B cell (primary cell): ENCODE measurements around the gene CIC. TPM values are rescaled to one million over a fixed set of nuclear protein-coding genes. Genes with fewer than 3 reads are reported as not detected.
A peak's percentile ranks its signal among the peaks of the same experiment; 100 is the strongest.

Source experiments
- ATAC-seq: fragments of 200-7000 bp; cut with Tn5 transposase; one replicate; pipeline ENCODE4 v1.10.0; 2021; ENCODE audit warnings: low read depth, mild to moderate bottlenecking, moderate number of reproducible peaks, moderate library complexity
- CTCF ChIA-PET: fragments of 350-600 bp; sonication (Branson Sonifier 250); formaldehyde crosslinking; loops from one replicate; lab custom pipeline; 2021; ENCODE audit warnings: antibody characterized with exemption, inconsistent platforms; lab: Charles Lee
- POLR2A ChIA-PET: fragments of 350-600 bp; sonication (Branson Sonifier 250); formaldehyde crosslinking; loops from one replicate; lab custom pipeline; 2021; ENCODE audit warnings: antibody characterized with exemption; lab: Charles Lee
- DNase-seq: peaks from one replicate; pipeline ENCODE4 v3.0.0; 2013
- H2AFZ ChIP-seq: 2 replicates; pipeline ENCODE4 v1.6.1; 2012; ENCODE audit warnings: mild to moderate bottlenecking, low read depth, low read length; ENCODE audit not compliant: insufficient read depth, poor library complexity, severe bottlenecking
- H3K27ac ChIP-seq, 2 donors: 1 replicate in 1 of 2; 2 replicates in 1 of 2; pipeline ENCODE4 v1.5.1; 2012 to 2013; ENCODE audit warnings: low read length in 2 of 2, mild to moderate bottlenecking in 2 of 2, moderate library complexity in 1 of 2
- H3K27me3 ChIP-seq, 4 experiments: fragments of 200-600 bp in 1 of 4; sonication (generic) in 1 of 4; replicated peaks in 1 of 4; 1 replicate in 2 of 4; 2 replicates in 2 of 4; pipeline versions ENCODE4 v1.6.1 to v1.7.0; 2013 to 2016; ENCODE audit warnings: low read length in 3 of 4, mild to moderate bottlenecking in 2 of 4, mixed read lengths in 1 of 4, moderate library complexity in 1 of 4; ENCODE audit not compliant: insufficient read depth in 4 of 4, control insufficient read depth in 3 of 4; ENCODE audit errors: control extremely low read depth in 1 of 4
- H3K36me3 ChIP-seq, 2 experiments: replicated peaks in 1 of 2; 1 replicate in 1 of 2; 2 replicates in 1 of 2; pipeline versions ENCODE4 v1.6.1 to v1.7.1; 2013; ENCODE audit warnings: low read length in 1 of 2; ENCODE audit not compliant: insufficient read depth in 2 of 2, control insufficient read depth in 1 of 2; ENCODE audit errors: control extremely low read depth in 1 of 2, extremely low read depth in 1 of 2
- H3K4me1 ChIP-seq, 2 donors: fragments of 200-600 bp in 1 of 2; sonication (generic) in 1 of 2; 1 replicate in 1 of 2; 2 replicates in 1 of 2; pipeline versions ENCODE4 v1.5.1 to v1.6.1; 2013 to 2017; ENCODE audit warnings: low read length in 2 of 2; ENCODE audit not compliant: control insufficient read depth in 2 of 2, insufficient read depth in 2 of 2
- H3K4me2 ChIP-seq: replicated peaks from 2 replicates; pipeline ENCODE3; 2012; ENCODE audit warnings: mild to moderate bottlenecking, low read depth, low read length; ENCODE audit not compliant: poor library complexity, severe bottlenecking
- H3K4me3 ChIP-seq, 5 experiments: fragments of 200-600 bp in 1 of 5; sonication (generic) in 1 of 5; 1 replicate in 3 of 5; 2 replicates in 2 of 5; pipeline versions ENCODE4 v1.5.1 to v1.7.0; 2011 to 2016; ENCODE audit warnings: low read length in 4 of 5, mild to moderate bottlenecking in 4 of 5, low read depth in 2 of 5, control low read depth in 1 of 5, moderate library complexity in 1 of 5; ENCODE audit not compliant: insufficient read depth in 1 of 5; ENCODE audit errors: control extremely low read depth in 1 of 5, extremely low read depth in 1 of 5
- H3K79me2 ChIP-seq: fragments of 200-600 bp; sonication (generic); one replicate; pipeline ENCODE4 v1.6.0; 2016; ENCODE audit warnings: low read length; ENCODE audit not compliant: control insufficient read depth, insufficient read depth
- H3K9ac ChIP-seq: fragments of 200-600 bp; sonication (generic); 2 replicates; pipeline ENCODE4 v1.6.1; 2017; ENCODE audit warnings: mild to moderate bottlenecking, low read length, moderate library complexity
- H3K9me3 ChIP-seq, 3 donors: one replicate each; pipeline versions ENCODE4 v1.6.1 to v1.7.1; 2013; ENCODE audit warnings: low read length in 2 of 3; ENCODE audit not compliant: control insufficient read depth in 2 of 3, insufficient read depth in 1 of 3; ENCODE audit errors: control extremely low read depth in 1 of 3
- H4K20me1 ChIP-seq: 2 replicates; pipeline ENCODE4 v1.6.0; 2012; ENCODE audit warnings: mild to moderate bottlenecking, low read length; ENCODE audit not compliant: insufficient read depth, control insufficient read depth, poor library complexity, severe bottlenecking
- H3K27ac Mint-ChIP-seq: one replicate; pipeline ENCODE4 v1.8.0; 2021; ENCODE audit warnings: mixed read lengths
- H3K27me3 Mint-ChIP-seq: one replicate; pipeline ENCODE4 v1.8.0; 2021; ENCODE audit warnings: mixed read lengths
- H3K4me1 Mint-ChIP-seq: one replicate; pipeline ENCODE4 v1.8.0; 2021; ENCODE audit warnings: mixed read lengths
- H3K4me3 Mint-ChIP-seq: one replicate; pipeline ENCODE4 v1.8.0; 2021; ENCODE audit warnings: mixed read lengths
- H3K9me3 Mint-ChIP-seq: one replicate; pipeline ENCODE4 v1.8.0; 2022; ENCODE audit warnings: mixed read lengths; ENCODE audit not compliant: insufficient read depth
- EZH2 ChIP-seq: IDR thresholded peaks from 2 replicates; pipeline ENCODE4 v1.6.1; 2012; ENCODE audit warnings: borderline replicate concordance, low read depth, mild to moderate bottlenecking, moderate library complexity, low read length; ENCODE audit not compliant: insufficient read depth, poor library complexity, severe bottlenecking
- WGBS: methylation state at CpG from one replicate; pipeline ENCODE4 v1.1.5; 2013; ENCODE audit warnings: missing lambda C conversion rate; ENCODE audit not compliant: insufficient coverage; 5-methylcytosine and 5-hydroxymethylcytosine counted together
- intact Hi-C: fragments of 100-400 bp; cut with micrococcal nuclease; formaldehyde crosslinking; loops from one replicate; pipeline ENCODE4 v1.10.0; 2022
- polyA plus RNA-seq: library from polyadenylated mRNA; depleted of rRNA; stranded (reverse); fragments of >200 nt; gene quantifications from 2 replicates; pipeline ENCODE4 v1.2.3, GENCODE V29; 2012
- total RNA-seq, 2 donors: library from RNA; stranded (reverse); fragments of 120-200 nt in 1 of 2; gene quantifications; 1 replicate in 1 of 2; 2 replicates in 1 of 2; pipeline versions ENCODE4 v1.2.3 to v1.2.4, GENCODE V29; 2013 to 2022
- TF ChIP-seq, protein P1 (sequence below): fragments of 200-600 bp; IDR thresholded peaks from one replicate; pipeline ENCODE4 v1.8.0; 2022; ENCODE audit warnings: antibody characterized with exemption, mild to moderate bottlenecking

CIC gene
- total and polyA plus RNA-seq, 2 donors (not counting 1 experiment from before 2014, with no cell fraction given) = 75.7 to 119 TPM

DNA sequence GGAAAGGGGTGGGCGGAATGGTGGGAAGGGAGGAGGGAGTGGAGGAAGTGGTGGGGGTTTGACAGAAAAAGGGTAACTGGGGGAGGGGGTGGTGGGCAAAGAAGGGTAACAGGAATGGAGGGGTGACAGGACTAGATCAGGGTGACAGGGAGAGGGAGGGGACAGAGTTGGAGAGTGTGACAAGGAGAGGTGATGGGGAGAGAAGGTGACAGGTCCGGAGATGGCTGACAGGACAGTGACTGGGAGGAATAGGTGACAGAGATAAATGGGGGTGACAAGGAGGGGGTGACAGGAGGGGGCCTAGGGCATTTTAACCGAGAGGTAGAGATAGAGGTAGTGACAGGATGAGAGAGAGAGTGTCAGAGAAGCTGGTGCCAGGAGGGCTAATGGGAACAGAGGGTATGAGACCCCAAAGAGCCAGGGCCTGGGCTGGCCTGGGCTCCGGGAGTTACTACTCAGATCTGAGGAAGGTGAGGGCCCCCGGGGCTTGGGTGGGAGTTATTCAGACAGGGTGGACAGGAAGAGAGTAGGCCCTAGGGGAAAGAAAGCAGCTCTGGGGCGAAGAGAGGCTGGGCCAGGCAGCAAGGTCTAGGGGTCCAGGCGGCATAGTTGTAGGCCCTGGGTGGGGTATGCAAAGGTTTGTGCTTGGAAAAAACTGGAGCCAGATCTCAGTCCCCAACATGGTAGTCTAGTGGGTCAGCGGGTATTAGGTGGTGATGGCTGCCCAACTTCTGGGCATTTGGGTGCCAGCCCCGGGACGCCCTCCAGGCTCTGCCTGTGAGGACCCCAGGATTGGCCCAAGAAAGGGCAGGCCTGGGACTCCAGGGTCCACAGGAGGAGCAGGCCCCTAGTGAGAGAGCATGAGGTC lies 660 bp downstream of the CIC start:
- H3K4me2 ChIP-seq = peak overlapping the region; percentile 92
- H3K27ac ChIP-seq = peak overlapping the region; percentile 89 to 93
- H3K4me1 Mint-ChIP-seq = peaks cover 28% of the 10 kb centered on the region
- peaks cover 26 to 32% of the 10 kb centered on the region in 2 donors for H3K4me1 ChIP-seq
- DNase-seq = peak; percentile 46
- no peaks in the 10 kb centered on the region for H3K9me3 Mint-ChIP-seq
- H3K27ac Mint-ChIP-seq = peak overlapping the region; percentile 96
- peak overlapping the region; percentile 88 for H3K4me3 Mint-ChIP-seq
- no peaks in the 10 kb centered on the region for H3K27me3 Mint-ChIP-seq
- H3K36me3 ChIP-seq = peaks cover 0 to 27% of the 10 kb centered on the region in 2 experiments
- no peaks in the 10 kb centered on the region for H3K9me3 ChIP-seq
- H2AFZ ChIP-seq = peak overlapping the region; percentile 50
- H3K79me2 ChIP-seq = peaks cover 53% of the 10 kb centered on the region
- intact Hi-C loops = loop anchor here (1.0 kb wide), 2 partner anchors 11 to 49 kb away; partner anchors contain the start of gene ZNF526
- WGBS = 26% methylated on average over 10 of the region's 10 CpGs
- no peak for ATAC-seq
- ChIA-PET POLR2A (interaction anchor here (0.6 to 2.6 kb wide), 12 partner anchors 10 to 1007 kb away, joined by 3 to 21 read pairs (median 5); partner anchors contain the start of genes ERF, PAFAH1B3 and POU2F2), CTCF (interaction anchor here (1.0 to 2.6 kb wide), 8 partner anchors 9 to 161 kb away, joined by 3 to 33 read pairs (median 6); no protein-coding TSS in a partner anchor)
- no peaks in the 10 kb centered on the region for H3K27me3 ChIP-seq
- TF ChIP-seq EZH2 = no peak
- TF ChIP-seq, protein P1, sequence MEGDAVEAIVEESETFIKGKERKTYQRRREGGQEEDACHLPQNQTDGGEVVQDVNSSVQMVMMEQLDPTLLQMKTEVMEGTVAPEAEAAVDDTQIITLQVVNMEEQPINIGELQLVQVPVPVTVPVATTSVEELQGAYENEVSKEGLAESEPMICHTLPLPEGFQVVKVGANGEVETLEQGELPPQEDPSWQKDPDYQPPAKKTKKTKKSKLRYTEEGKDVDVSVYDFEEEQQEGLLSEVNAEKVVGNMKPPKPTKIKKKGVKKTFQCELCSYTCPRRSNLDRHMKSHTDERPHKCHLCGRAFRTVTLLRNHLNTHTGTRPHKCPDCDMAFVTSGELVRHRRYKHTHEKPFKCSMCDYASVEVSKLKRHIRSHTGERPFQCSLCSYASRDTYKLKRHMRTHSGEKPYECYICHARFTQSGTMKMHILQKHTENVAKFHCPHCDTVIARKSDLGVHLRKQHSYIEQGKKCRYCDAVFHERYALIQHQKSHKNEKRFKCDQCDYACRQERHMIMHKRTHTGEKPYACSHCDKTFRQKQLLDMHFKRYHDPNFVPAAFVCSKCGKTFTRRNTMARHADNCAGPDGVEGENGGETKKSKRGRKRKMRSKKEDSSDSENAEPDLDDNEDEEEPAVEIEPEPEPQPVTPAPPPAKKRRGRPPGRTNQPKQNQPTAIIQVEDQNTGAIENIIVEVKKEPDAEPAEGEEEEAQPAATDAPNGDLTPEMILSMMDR = no peak
- peak overlapping the region; percentile 49 to 82 (median 62) for H3K4me3 ChIP-seq
- H4K20me1 ChIP-seq = no peaks in the 10 kb centered on the region
- H3K9ac ChIP-seq = peak overlapping the region; percentile 80
